CD4-positive, alpha-beta T cell treated with Interleukin-2 at 100 ng/mL for 4 hours (primary cell): Measurements from ENCODE around the gene FARP1.

Experiments
- DNase-seq: peaks from one replicate; pipeline ENCODE4 v3.0.0-alpha.2; 2020; ENCODE audit warnings: low spot score

Gene FARP1

DNA sequence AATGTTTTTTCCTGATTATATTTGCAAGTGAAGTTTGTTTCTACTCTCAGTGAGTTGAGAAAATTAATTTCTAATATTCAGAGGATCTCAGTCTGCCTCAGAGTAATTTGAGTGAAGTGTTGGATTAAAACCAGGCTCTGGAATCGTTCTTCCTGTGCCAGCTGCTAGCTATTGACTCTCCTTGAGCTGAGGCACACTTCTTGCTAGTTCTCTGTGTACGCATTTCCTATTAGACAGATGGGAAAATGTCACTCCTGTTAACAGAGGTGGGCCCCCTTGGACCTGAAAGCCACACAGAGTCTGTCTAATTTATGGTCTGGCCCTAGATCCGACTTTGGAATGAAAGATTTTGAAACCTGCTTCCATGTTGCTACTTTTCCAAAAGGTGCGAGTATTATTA is 141.8 kb downstream of the FARP1 start:
- no peak for DNase-seq

DNA sequence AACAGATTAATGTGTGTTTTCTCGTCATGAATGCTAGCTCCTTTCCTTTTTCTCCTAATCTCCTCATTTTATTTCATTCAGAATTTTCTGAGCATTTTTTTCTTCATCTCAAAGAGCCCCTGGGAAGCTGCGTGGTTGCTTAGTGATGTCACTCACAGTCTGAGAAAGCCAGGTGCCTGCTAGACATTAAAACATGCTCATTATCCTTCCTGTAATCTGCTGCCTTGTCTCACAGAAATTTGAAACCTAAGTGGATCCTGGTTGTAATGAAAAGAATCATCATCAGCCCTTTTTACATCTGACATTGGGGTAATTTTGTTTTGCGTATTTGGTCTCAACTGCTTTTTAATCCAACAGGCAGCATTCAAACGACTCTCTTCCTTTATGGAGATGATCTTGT is 142.4 kb downstream of the FARP1 start:
- no peak for DNase-seq

DNA sequence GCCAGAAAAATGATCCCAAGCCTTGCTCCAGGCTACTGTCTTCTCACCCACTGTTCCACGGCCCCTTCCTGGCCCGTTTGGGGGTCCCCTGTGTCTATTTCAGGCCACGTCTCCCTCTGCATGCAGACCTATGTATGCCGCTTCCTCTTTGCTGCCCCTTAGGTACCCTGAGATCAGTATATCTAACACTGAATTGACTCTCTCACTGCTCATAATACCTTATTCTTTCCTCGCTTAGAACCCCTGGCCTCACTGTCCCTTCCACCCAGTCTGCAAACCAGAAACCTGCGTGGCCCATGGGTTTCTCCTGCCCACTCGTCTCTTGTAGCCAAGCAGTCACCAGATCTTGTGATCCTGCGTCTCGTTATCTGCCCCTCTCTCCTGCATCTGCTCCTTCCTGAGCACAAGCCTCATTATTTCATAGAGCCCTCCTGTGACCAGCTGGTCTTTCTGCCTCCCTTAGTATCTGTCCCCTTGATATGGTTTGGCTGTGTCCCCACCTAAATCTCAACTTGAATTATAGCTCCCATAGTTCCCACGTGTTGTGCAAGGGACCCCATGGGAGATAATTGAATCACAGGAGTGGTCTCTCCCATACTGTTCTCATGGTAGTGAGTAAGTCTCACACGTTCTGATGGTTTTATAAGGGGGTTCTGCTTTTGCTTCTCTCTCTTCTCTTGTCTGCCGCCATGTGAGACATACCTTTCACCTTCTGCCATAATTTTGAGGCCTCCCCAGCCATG is 143.1 kb downstream of the FARP1 start:
- DNase-seq: no peak

DNA sequence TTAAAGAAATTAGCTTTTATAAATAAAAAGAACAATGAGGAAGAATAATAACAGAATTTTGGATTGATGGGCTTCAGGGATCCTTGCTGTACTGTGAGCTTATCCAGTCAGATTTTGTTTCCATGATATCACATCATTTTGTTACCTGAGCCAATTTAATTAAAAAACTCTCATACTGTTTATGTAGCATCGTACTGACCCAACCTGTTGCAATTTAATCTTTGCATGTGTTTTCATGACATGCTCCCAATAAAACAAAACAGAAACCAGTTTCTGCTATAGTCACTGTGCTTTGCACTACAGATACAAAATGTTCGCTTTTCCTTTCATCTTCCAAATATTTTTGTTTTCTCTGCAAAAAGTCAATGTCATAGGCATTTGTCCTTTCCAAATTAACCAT is 143.9 kb downstream of the FARP1 start:
- DNase-seq: no peak

DNA sequence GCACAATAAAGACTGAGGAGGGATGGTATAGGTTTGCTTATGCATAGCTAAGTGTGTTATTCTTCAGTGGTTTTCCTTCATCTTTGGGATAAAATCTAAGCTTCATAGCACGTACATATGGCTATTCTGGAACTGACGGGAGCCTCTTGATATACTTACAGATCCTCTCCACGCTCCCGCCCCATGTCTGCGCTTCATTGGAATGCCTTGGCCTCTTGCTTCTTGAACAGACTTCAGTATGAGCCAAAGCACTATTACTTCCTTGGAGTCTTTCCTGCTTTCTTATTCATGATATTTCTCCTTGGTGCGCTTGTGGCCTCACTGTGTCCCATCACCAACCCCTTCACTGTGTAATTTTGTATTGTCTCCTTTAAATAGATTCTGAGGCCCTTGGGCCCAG is 145.3 kb downstream of the FARP1 start:
- DNase-seq: no peak

DNA sequence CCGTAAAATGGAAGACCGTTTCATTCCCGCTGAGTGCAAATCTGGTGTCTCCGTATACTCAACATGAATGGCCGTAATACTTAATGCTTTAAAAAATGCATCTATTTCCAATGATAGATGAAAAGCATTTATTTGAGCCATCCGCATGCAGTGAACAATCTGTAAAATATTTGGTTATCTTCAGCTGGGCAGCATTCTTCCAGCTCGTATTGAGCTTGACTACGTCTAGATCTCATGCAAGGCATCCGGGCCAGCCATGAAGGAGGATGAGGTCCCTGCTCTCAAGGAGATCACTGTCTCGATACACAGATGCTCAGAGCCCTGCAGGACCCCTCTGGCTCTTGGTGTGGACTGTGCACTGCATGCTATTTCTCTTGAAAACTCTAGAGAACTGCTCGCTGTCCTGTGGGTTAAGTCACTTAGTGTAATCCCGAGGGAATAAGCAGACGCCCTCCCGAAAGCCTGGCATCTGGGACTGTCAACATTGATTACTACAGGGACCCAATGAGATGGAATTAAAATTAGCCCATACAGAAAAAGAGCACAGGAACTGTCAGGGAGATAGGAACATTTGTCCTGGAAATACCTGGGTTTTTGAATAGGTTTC is 146.5 kb downstream of the FARP1 start:
- no peak for DNase-seq

DNA sequence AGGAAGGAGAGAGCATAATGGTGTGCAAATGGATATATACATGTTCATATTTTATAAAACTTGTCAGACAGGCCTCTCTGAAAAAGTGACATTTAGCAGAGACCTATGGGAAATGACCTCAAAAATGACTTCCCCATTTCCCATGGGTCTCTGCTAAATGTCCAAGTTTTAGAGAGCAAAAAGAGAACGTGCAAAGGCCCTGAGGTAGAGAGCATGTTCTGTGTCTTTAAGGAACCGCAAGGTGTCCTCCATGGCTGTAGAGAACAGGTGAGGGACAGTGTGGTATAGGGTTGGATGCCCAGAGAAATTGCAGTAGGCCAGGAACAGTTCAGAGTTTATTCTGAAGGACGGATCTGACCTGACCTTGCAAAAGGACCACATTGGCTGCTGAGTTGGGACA is 147.4 kb downstream of the FARP1 start:
- DNase-seq: no peak

DNA sequence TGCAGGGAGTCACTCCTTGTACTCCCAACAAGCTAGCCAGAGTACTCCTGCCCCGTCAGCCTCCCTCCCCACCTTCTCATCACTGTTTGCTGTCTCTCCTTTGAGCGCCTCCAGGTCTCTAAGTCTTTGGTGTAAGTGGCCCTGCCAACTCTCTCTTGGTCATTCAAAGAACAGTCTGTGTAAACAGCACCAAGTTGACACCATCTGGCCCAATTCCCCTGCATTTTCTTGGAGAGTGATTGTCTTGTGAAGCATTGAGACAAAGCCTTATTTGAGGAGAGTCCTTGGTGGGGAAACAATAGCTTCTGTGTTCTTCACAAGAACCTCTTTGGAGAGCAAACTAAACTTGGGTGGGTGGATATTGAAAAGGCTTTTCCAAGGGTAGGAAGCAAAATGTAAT is 148.8 kb downstream of the FARP1 start:
- DNase-seq: no peak

DNA sequence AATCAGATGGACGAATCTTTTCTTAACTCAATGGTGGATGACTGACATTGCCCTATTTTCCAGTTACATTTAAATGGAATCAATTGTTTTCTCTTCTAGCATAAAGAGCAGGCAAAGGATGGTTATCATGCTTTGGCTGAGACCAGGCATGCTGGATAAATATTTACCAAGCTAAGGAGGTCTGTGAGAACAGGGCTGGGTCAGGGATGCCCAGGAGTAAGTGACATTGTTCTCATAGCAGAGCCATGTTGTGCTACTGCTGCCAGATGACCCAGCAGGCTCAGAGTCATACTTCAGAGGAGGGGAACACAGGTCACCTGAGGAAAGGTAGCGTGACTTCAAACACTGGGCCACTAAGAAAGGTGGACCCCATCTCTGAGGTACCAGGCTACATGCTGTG is 150.2 kb downstream of the FARP1 start:
- DNase-seq: no peak

DNA sequence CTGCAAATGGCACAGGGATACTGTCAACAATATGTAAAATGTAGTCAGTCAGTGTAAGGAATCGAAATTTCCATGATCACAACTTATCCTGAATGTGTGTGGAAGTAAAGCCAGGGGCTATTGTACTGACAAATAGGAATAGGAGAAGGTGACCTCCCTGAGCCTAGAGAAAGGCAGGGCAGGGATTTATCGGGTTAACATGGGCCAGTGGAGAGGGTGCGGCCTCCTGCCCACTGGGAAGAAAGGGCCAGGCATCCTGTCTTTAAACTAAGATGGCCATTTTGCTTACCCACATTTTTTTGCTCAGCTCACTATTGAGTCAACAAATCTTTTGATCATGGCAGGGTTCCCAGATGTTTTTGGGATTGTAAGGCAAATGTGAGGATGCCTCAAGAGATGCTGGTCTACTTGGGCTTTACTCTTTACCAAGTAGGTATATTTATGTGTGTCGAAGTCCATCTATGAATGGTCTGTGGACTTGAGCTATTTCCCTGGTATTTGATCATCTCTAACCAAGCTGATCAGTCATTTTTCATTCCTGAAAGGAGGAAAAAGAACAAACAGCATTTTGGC is 150.8 kb downstream of the FARP1 start:
- DNase-seq: no peak

DNA sequence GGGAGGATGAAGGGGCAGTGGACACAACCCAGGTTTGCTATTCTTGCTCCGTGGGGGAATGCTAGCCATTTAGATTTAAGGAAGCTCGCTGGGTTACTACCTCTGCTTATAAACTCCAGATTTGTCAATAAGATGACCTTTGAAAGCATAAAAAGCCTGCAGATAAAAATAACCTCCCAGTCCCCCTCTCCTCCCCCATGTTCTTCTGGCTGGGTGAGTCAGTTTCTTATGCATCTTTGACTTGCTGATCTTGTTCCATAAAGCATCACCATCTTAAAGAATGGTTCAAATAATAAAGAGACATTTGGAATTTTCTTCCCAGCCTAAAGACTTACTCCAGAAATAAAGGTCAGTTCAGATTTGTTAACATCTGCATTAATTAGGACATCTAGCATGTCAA is 152.5 kb downstream of the FARP1 start:
- DNase-seq: no peak

DNA sequence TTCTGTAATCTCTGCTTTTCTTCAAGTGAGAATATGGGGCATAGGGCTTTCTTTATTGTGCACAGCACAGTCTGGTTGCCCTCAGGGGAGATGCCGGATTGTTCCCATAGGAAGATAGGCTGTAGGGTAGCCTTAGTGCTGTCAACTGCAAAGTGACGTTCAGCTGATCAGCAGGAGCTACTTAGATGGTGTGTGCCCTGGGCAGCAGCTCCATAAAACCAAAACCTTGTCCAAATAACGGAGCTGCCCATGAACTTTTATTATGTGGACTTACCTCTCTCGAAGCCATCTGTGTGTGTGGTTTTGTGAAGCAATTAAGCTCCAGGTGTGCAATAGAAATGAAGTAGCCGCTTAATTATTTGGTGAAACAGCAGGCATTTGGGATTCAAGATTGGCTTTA is 154.2 kb downstream of the FARP1 start:
- no peak for DNase-seq

DNA sequence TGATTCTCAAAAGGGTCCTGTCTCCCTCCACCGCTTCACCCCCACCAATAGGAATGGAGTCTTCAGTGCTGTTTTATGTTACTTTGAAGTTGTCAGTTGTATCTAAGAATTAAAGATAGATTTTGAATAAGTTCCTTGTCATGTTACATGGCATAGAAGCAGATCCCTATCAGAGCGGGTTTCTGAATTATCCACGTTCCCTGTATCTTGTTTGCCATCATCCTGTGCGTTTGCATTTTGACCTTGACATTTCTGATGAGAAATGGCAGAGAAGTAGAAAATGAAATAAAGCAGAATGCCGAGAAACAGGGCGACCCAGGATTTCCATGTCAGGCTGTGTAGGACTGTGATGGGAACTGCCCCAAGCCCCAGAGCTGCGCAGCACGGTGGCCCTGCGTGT is 154.9 kb downstream of the FARP1 start:
- DNase-seq: no peak

DNA sequence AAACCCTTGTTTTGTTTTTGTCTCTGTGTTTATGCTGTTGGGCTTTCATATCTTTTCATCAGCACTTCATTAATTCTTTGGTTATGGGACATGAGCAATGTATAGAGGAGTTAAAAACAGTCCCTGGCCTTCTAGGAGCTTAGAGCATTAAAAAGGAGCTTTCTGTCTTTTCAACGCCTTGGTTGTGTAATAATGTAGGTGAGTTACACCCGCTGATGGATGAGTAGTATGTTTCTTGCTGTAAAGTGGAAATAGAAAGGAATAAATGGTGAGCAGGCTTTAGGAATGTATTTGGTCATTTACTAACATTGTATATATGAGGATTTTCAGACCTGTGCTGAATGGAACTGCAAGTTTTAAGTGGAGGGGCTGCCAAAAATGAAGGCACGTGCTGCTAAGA is 155.7 kb downstream of the FARP1 start:
- DNase-seq: no peak

DNA sequence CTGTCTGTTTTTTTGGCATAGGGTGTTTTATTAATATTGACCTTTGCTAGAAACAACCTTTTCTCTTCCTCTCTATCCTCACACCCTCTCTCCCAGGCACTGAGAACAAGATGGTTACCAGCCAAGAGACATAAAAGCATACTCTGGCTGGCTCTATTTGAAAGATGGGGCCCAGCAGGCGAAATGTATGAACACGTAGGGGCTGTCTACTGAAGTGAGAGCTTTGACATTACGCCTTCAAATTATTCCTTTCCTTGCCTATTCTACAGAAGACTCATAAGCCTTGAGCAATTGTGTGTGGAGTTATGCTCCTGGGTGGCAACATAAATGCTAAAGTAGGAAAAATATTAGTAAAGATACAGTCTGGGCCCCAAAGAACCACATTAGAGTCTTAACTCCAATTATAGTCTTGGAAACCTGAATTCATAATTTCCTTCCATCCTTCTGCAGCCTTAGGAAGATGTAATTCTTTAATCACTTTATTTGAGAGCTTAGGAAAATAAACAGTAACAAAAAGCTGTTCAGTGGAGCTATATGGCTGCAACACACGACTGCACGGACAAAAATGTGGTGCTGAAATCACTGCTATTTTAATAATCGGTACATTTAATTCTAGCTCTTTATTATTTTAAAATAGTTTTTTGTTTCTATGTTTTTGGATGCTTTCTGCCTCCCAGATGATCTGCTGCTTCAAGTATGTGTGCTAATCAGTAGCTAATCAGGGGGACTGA is 156.5 kb downstream of the FARP1 start:
- no peak for DNase-seq

DNA sequence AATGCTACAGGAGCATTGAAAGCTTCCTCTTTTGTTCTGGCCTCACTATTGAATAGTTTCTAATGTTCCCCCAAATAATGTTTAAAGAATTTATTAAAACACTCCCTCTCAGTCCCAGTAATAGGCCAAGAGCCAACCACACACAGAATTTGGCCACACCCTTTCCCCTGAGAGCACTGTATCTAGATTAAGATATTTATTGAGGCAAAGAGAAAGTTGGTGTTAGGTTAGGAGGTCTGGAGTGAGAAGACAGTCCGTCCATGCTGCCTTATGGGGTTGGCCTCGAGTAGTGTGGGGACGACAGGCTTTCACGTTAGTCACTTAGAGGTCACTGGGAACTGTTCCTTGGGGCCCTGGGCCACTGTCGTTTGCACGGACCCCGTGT is 157.1 kb downstream of the FARP1 start:
- no peak for DNase-seq

DNA sequence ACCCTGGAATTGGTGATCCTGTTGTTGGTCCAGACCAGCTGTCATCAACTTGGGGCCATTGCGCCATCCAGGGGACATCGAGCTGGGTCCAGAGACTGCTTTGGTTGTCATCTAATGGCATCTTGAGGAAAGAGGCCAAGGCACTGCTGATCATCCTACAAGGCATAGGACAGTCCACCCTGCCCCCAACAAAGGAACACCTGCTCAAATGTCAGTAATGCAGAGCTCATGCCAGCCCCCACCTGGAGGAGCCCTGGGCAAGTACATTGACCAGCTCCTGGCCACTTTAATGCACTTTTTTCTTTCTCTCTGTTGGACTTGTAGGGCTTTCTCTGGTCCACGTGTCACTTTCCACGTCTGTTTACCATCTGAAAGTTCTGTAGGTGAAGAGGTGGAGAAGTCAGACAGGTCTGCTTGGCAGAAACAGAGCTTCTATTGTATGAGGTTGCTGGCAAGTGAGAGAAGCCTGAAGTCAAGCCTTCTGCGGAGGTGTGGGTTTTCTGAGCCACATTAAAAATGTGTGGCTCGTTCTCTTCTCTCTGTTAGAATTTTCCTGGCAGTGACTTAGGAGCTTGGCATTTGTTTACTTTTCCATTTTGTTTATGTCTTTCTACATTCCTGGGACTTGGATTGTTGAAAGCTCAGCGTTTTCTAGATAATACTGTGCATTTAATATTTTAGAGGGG is 158.2 kb downstream of the FARP1 start:
- no peak for DNase-seq

DNA sequence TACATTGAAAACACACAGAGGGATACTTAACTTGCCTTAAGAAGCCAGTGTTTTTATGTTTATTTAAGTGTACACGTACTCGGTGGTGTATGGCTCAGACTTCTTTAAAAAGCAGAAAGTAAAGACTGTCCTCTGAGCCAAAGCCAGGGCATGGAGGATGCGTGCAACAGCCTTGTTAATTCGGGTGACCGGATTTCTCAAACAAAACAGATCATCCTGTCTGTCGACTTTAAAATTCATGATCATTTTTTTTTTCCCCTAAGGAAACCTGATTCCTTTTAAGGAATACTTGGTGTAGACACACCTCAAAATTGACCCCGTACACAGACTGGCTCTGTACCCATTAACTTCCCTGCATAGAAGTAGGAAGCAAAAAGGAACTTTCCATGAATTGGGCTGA is 158.8 kb downstream of the FARP1 start:
- no peak for DNase-seq

DNA sequence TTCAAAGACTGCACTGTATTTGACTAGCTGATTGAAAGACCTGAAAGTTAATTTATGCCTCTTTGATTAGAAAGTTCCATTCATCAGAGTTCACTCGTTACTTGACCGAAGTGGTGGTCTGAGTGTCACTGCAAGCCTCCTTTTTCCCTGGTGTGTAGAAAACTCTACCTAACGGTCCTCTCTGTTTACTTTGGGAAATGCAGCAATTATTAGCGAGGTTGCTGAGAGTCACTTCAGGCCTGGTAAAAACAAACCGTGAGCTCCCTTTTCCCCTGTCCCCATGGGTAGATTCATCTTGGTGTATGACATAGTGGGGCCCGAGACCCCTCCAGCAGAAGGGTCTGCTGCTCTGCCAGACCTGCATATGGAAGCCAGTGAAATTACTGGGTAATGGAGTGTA is 161.0 kb downstream of the FARP1 start:
- DNase-seq: no peak

DNA sequence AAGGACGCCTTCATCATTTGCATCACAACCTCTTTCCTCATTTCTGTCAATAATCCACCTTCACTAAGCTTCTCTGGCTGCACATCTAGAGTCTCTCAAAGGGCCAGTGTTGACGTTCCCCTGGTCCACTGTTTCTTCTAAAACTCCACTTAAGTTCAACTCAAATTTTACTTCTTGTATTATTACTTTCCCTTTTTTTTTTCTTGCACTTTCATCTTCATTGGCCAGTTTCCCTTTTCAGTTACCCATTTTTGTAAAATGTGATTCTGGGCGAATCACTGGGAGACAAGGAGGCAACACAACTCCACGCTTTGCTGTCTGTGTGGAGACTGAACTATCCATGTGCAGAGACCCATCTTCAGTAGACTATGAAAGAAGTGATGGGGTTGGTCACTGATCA is 162.8 kb downstream of the FARP1 start:
- no peak for DNase-seq

DNA sequence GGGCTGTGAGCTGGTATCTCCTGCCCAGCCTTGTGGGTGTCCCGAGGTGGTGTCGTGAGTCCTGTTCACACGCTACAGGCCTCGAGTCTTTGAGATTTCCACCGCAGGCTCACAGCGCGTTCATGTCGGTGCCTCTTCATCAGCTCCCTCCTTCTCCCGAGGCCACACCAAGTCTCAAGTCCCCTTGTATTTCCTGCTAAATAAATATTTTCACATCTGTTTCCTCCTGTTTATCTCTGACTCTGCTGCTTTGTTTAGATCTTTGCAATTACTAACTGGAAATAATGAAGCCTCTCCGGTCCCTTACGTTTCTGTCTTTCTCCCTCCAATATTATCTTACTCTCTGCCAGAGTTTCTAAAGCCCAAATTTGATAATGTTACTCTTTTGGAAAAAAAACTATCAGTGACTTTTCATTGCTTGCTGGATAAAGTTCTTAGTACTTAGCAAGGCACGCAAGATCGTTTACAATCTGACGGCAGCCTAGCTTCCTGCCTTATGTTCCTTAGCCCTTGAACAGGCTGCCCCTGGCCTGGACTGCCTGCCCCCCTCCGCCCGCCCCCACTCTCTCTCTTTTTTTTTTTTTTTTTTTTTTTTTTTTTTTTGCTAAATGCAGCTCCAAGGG is 164.7 kb downstream of the FARP1 start:
- DNase-seq: no peak
